ENCODE measurements around the gene PRSS1.

- TF ChIP-seq CTCF (IDR thresholded peaks at IDR 0.05) (no peak), POLR2A (IDR thresholded peaks at IDR 0.05) (peak in 1 of 4 donors; percentile 18)
Observed at GRCh38 chr7:142795339-142795863, 46.1 kb downstream of the PRSS1 start.

Measured in esophagus squamous epithelium (tissue), 4 donors.